ACC112 (cell line): ENCODE data around the gene TCTN1.
"Not testable (repeated sequence)": the region's sequence is repeated elsewhere in the genome, so short reads cannot be mapped to it uniquely, and the experiment has no call there.

Experiments used
- H2AFZ ChIP-seq: fragments of 200-600 bp; sonication (generic); one replicate; pipeline ENCODE4 v1.6.0; 2017; ENCODE audit warnings: antibody characterized with exemption, low read length; ENCODE audit not compliant: unreplicated experiment
- H3K27ac ChIP-seq: fragments of 200-600 bp; sonication (generic); 2 replicates; pipeline ENCODE4 v1.5.1; 2014; ENCODE audit warnings: low read depth, mild to moderate bottlenecking, antibody characterized with exemption, low read length, moderate library complexity
- H3K27me3 ChIP-seq: fragments of 200-600 bp; sonication (generic); 2 replicates; pipeline ENCODE4 v1.6.1; 2014; ENCODE audit warnings: mild to moderate bottlenecking, antibody characterized with exemption, low read length, moderate library complexity, mixed read lengths; ENCODE audit not compliant: insufficient read depth
- H3K36me3 ChIP-seq: fragments of 200-600 bp; sonication (generic); 2 replicates; pipeline ENCODE4 v1.6.1; 2016; ENCODE audit warnings: mild to moderate bottlenecking, antibody characterized with exemption, low read length, moderate library complexity, mixed read lengths; ENCODE audit not compliant: insufficient read depth
- H3K4me1 ChIP-seq: fragments of 200-600 bp; sonication (generic); one replicate; pipeline ENCODE4 v1.6.1; 2016; ENCODE audit warnings: low read length, mixed read lengths; ENCODE audit not compliant: insufficient read depth, unreplicated experiment, control insufficient read depth
- H3K4me3 ChIP-seq: fragments of 200-600 bp; sonication (generic); 2 replicates; pipeline ENCODE4 v1.5.1; 2014; ENCODE audit warnings: mild to moderate bottlenecking, low read depth, low read length
- H3K79me2 ChIP-seq: fragments of 200-600 bp; sonication (generic); one replicate; pipeline ENCODE4 v1.6.0; 2016; ENCODE audit warnings: low read length; ENCODE audit not compliant: control insufficient read depth, unreplicated experiment, insufficient read depth

The TCTN1 gene

GRCh38 chr12:110613771-110614684 lies at the start of gene TCTN1:
Gene TCTN1 (plus strand): TSS chr12:110614129. CDS start chr12:110614183, 54 bp downstream.
- H3K36me3 ChIP-seq, result no peaks in the 10 kb centered on the region
- H3K79me2 ChIP-seq, result peaks cover 6% of the 10 kb centered on the region
- peak within 1 kb of the TSS; percentile 8; the same call in 1 of the 2 replicates for H3K27ac ChIP-seq
- no peaks in the 10 kb centered on the region for H3K27me3 ChIP-seq
- no peaks in the 10 kb centered on the region for H3K4me1 ChIP-seq
- peak within 1 kb of the TSS; percentile 80 for H3K4me3 ChIP-seq
- H2AFZ ChIP-seq, result peak within 1 kb of the TSS; percentile 97

- H3K36me3 ChIP-seq, result peaks cover 3% of the 10 kb centered on the region
- peaks cover 76% of the 10 kb centered on the region for H3K79me2 ChIP-seq
- H2AFZ ChIP-seq, result no peak overlapping the region
- no peak overlapping the region for H3K4me3 ChIP-seq
- H3K27ac ChIP-seq, result peak overlapping the region; percentile 67
- no peaks in the 10 kb centered on the region for H3K27me3 ChIP-seq
- H3K4me1 ChIP-seq, result peaks cover 34% of the 10 kb centered on the region
These were observed 49.4 kb upstream of the TCTN1 start for GRCh38 chr12:110564471-110564991.

GRCh38 chr12:110565894-110566871 lies 47.7 kb upstream of the TCTN1 start:
- peaks cover 5% of the 10 kb centered on the region for H3K36me3 ChIP-seq
- no peaks in the 10 kb centered on the region for H3K27me3 ChIP-seq
- H3K4me1 ChIP-seq, result peaks cover 34% of the 10 kb centered on the region
- no peak overlapping the region for H3K4me3 ChIP-seq
- H2AFZ ChIP-seq, result no peak overlapping the region
- H3K79me2 ChIP-seq, result peaks cover 63% of the 10 kb centered on the region
- H3K27ac ChIP-seq, result peak overlapping the region; percentile 28; the same call in 1 of the 2 replicates

GRCh38 chr12:110566993-110567392 lies 46.9 kb upstream of the TCTN1 start:
- Histone ChIP-seq H3K27me3 (no peaks in the 10 kb centered on the region), H3K79me2 (peaks cover 64% of the 10 kb centered on the region), H2AFZ (no peak overlapping the region), H3K36me3 (peaks cover 11% of the 10 kb centered on the region), H3K4me3 (no peak overlapping the region), H3K27ac (no peak overlapping the region), H3K4me1 (peaks cover 27% of the 10 kb centered on the region)

- peaks cover 66% of the 10 kb centered on the region for H3K79me2 ChIP-seq
- no peaks in the 10 kb centered on the region for H3K27me3 ChIP-seq
- H3K4me3 ChIP-seq, result no peak overlapping the region
- H3K4me1 ChIP-seq, result peaks cover 13% of the 10 kb centered on the region
- no peak overlapping the region for H2AFZ ChIP-seq
- peaks cover 22% of the 10 kb centered on the region for H3K36me3 ChIP-seq
- no peak overlapping the region for H3K27ac ChIP-seq
These were observed 45.2 kb upstream of the TCTN1 start for GRCh38 chr12:110568752-110569151.

- not testable (repeated sequence) for H2AFZ ChIP-seq
These were observed 44.1 kb upstream of the TCTN1 start for GRCh38 chr12:110569838-110570237.

GRCh38 chr12:110570798-110571197 lies 43.1 kb upstream of the TCTN1 start:
- H3K27me3 ChIP-seq, H2AFZ ChIP-seq, H3K4me3 ChIP-seq, H3K27ac ChIP-seq: not testable (repeated sequence)
- peaks cover 78% of the 10 kb centered on the region for H3K79me2 ChIP-seq
- H3K4me1 ChIP-seq, result peaks cover 14% of the 10 kb centered on the region
- peaks cover 22% of the 10 kb centered on the region for H3K36me3 ChIP-seq

More at GRCh38 chr12:110569838-110570237, 44.1 kb upstream of the TCTN1 start:
- peaks cover 10% of the 10 kb centered on the region for H3K4me1 ChIP-seq
- not testable (repeated sequence) for H3K27ac ChIP-seq, H3K27me3 ChIP-seq, H3K4me3 ChIP-seq
- peaks cover 70% of the 10 kb centered on the region for H3K79me2 ChIP-seq
- H3K36me3 ChIP-seq, result peaks cover 22% of the 10 kb centered on the region

- Histone ChIP-seq H3K4me1 (peaks cover 30% of the 10 kb centered on the region), H3K27me3 (no peaks in the 10 kb centered on the region), H3K27ac (no peak overlapping the region), H3K79me2 (peaks cover 76% of the 10 kb centered on the region), H2AFZ (no peak overlapping the region), H3K36me3 (peaks cover 22% of the 10 kb centered on the region), H3K4me3 (no peak overlapping the region)
These were observed 39.9 kb upstream of the TCTN1 start for GRCh38 chr12:110574044-110574443.

GRCh38 chr12:110574717-110575230 lies 39.2 kb upstream of the TCTN1 start:
- not testable (repeated sequence) for H3K4me3 ChIP-seq, H3K27ac ChIP-seq, H2AFZ ChIP-seq, H3K27me3 ChIP-seq
- Histone ChIP-seq H3K79me2 (peaks cover 77% of the 10 kb centered on the region), H3K36me3 (peaks cover 20% of the 10 kb centered on the region), H3K4me1 (peaks cover 33% of the 10 kb centered on the region)

GRCh38 chr12:110575326-110575725 lies 38.6 kb upstream of the TCTN1 start:
- no peaks in the 10 kb centered on the region for H3K27me3 ChIP-seq
- H3K4me3 ChIP-seq, result no peak overlapping the region
- peaks cover 33% of the 10 kb centered on the region for H3K4me1 ChIP-seq
- no peak overlapping the region for H2AFZ ChIP-seq
- H3K27ac ChIP-seq, result no peak overlapping the region
- H3K79me2 ChIP-seq, result peaks cover 81% of the 10 kb centered on the region
- H3K36me3 ChIP-seq, result peaks cover 19% of the 10 kb centered on the region
